Right renal pelvis (tissue), 4 donors: Measurements from ENCODE around the gene GPX7. TPM values are rescaled to one million over a fixed set of nuclear protein-coding genes. Genes with fewer than 3 reads are reported as not detected.
A peak's percentile ranks its signal among the peaks of the same experiment; 100 is the strongest.

Experiments used
- DNase-seq, 4 donors: peaks; one replicate each; pipeline ENCODE4 v3.0.0-alpha.2; 2013; ENCODE audit warnings: low read depth in 4 of 4, low spot score in 3 of 4, missing footprints in 1 of 4
- polyA plus RNA-seq, 4 donors: library from polyadenylated mRNA; unstranded; fragments of 120-200 nt; gene quantifications; one replicate each; pipeline ENCODE4 v1.2.1, GENCODE V29; 2013; ENCODE audit not compliant: insufficient read length in 4 of 4

GPX7 gene
- polyA plus RNA-seq, 4 donors, result 72.1 to 91.2 (median 80.3) TPM

- DNase-seq, result no peak
Observed at GRCh38 chr1:52623812-52624211, 21.6 kb downstream of the GPX7 start.

- DNase-seq, result no peak
Observed at GRCh38 chr1:52627028-52627427, 24.9 kb downstream of the GPX7 start.

GRCh38 chr1:52628614-52629324, 26.6 kb downstream of the GPX7 start:
- no peak for DNase-seq

DNA sequence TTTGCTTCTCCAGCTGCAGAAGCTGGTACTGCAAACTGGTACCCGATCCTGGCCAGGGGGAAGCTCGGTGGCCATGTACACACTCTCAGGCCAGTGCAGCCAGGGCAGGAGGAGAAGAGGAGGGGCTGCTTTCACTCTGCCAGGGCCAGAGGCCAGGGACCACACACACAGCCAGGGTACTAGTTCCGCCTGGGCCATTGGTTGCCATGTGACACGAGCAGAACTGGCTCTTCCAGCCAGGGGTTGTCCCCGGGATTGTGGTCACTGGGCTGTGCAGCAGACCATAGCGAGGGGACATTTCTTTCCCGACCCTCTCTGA, 27.1 kb downstream of the GPX7 start:
- DNase-seq, result peak in 1 of 4 donors; percentile 52

- no peak for DNase-seq
Observed at GRCh38 chr1:52629667-52630066, 27.5 kb downstream of the GPX7 start.

GRCh38 chr1:52631759-52632331, 29.7 kb downstream of the GPX7 start:
- no peak for DNase-seq

GRCh38 chr1:52632732-52633290, 30.6 kb downstream of the GPX7 start, which contains the start of gene SHISAL2A:
SHISAL2A (plus strand) TSS chr1:52633168; CDS start chr1:52633494, 326 bp downstream.
- no peak for DNase-seq

- DNase-seq, result no peak
Observed at GRCh38 chr1:52633291-52633754, 31.2 kb downstream of the GPX7 start.

DNA sequence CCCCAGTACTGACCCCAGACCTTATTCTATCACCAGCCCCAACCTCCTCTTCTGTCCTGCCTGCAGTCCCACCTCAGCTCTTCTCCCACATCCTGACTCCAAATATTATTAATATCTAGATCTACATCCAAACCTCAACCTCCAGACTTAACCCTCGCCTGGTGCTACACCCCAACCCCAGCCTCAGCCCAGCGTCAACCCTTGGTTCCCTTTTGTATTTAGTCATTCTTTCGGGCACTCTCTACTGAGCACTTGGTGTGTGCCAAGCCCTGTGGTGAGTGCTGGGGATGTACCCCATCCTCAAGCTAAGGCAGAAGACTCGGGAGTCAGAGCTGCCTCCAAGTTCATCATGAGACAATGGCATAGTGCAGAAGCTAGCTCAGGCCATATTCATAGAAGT, 31.9 kb downstream of the GPX7 start:
- DNase-seq, result no peak

DNA sequence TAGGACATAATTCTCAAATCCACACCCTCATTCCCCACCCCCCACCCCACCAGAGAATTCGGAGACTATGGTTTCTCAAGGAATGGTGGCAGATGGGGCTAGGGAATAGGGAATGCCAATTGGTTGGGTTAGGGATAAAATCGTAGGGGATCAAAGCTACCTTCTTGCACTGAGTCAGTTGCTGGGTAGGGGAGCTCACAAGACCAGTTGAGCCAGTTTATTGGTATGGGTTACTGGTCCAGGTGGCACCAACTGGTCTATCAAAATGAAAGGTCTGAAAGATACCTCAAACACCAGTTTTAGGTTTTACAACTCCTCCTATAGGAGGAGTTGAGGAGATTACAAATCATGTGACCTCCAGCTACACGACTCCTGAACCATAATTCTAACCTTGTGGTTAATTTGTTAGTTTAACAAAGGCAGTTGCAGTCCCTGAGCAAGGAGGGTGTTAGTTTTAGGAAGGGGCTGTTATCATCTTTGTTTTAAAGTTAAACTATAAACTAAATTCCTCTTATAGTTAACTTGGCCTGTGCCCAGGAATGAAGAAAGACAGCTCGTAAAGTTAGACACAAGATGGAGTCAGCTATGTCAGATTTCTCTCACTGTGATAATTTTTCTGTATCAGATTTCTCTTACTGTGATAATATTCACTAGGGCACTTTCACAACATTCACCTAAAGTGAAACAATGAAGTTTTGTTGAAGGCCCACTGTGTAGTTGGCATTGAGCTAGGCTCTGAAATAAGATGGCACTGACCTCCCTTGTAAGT, 33.3 kb downstream of the GPX7 start:
- DNase-seq, result no peak

DNA sequence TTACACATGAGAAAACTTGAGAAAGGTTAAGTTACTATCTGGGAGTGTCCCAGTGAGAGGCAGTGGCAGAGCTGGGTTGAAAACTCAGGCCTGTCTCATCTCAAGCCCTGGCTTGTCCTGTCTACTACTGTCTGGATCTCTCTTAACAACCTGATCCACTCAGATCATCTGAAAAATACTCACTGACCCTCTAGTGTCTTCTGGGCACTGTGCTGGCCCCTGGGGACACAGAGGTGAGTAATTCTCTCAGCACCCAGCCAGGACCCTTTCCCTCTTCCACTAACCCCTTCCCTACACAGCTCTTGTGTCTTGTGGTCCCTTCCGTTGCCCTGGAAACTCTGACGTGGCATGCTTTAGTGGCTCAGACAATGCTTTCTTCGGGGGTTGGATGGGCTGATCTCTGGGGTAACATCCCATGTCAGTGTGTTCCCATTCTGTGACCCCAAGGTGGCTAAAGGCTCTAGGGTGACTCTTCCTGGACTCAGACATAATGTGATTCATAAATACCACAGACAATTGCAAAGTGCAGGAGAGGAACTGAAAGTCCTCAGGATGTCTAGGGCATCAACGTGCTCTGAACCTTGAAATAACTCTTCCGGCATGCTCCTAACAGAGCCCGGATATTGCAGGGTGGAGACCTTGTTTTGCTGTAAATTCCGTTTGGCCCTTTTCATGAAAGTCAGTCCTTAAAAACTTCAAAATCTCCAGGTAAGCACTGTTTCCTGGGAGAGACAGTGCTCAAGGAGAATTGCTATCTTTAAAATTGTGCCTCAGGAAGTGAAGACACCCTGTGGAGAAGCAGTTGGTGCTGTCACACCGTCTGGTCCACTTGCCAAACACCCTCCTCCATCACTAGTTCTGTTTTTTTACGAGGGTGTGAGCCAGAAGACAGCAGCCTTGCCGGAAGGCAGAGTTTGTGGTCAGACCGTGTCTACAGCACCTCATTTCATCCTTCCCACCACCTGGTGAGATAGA, 34.8 kb downstream of the GPX7 start:
- DNase-seq, result no peak

DNA sequence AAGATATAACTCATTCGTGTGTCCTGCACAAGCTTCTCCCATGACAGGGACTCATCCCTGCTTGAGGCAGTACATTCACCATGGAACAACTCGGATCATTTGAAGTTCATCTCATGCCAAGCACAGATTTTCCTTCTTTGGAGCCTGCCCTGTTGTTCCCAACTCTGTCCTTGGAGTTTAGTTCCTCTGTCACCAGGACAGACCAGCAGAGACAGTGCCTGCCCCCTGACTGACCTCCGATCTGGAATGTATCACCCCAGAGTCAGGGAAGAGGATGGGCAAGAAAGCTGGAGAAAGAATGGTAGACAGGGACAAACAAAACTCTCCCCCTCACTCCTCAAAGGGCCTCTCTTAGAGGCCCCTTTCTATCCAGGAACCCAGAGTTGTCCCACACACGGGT, 35.8 kb downstream of the GPX7 start:
- no peak for DNase-seq

GRCh38 chr1:52640697-52641096, 38.5 kb downstream of the GPX7 start:
- DNase-seq, result no peak

- no peak for DNase-seq
Observed at GRCh38 chr1:52641307-52641706, 39.1 kb downstream of the GPX7 start.

GRCh38 chr1:52645261-52645660, 43.1 kb downstream of the GPX7 start:
- DNase-seq, result no peak

GRCh38 chr1:52651904-52652303, 49.7 kb downstream of the GPX7 start:
- no peak for DNase-seq

GRCh38 chr1:52653207-52653849, 51.2 kb downstream of the GPX7 start:
- DNase-seq, result no peak

GRCh38 chr1:52654063-52654462, 51.9 kb downstream of the GPX7 start:
- no peak for DNase-seq

DNA sequence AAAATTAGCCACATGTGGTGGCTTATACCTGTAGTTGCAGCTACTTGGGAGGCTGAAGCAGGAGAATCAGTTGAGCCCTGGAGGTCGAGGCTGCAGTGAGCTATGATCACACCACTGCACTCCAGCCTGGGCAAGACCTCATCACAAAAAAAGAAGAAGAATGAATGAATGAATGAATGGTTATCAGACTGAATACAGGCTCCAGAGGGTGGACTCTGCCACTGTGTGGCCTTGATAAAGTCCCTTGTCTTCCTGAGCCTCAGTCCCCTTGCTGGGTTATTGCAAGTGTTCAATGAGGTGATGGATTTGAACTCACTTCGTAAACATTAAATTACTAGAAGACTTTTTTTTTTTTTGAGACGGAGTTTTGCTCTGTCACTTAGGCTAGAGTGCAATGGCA, 55.5 kb downstream of the GPX7 start:
- DNase-seq, result no peak
